GM18907 (cell line): ENCODE data around the gene RAD51B.

Experiments used
- ATAC-seq: cut with Tn5 transposase; IDR thresholded peaks from one replicate; pipeline ENCODE4 v1.9.1; 2021; ENCODE audit warnings: mild to moderate bottlenecking, moderate library complexity; ENCODE audit not compliant: unreplicated experiment

The RAD51B gene

GRCh38 chr14:68469208-68469713 lies 649.7 kb downstream of the RAD51B start:
- no peak for ATAC-seq

- no peak for ATAC-seq
Measured at GRCh38 chr14:68470361-68470760, 650.8 kb downstream of the RAD51B start.

GRCh38 chr14:68471029-68471963 lies 651.7 kb downstream of the RAD51B start:
- no peak for ATAC-seq

GRCh38 chr14:68471964-68472508 lies 652.5 kb downstream of the RAD51B start:
- no peak for ATAC-seq

DNA sequence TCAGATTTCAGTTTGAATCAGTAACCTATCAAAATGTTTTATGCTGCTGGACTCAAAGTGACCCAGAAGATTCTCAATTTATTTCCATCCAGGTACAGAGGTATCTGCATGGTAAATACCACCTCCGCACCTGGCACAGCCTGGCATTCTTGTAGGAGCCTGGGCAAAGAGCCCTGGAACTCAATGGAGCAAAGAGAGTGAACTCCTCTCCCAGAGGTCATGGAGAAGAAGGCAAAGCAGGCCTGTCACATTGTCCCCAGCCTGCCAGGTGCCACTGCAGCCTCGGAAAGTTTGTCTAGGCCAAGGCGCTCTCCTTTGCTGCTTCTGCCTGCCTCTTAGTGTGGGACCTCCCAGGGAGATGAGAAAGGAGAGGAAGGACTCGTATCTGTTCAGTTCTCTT lies 653.5 kb downstream of the RAD51B start:
- no peak for ATAC-seq

DNA sequence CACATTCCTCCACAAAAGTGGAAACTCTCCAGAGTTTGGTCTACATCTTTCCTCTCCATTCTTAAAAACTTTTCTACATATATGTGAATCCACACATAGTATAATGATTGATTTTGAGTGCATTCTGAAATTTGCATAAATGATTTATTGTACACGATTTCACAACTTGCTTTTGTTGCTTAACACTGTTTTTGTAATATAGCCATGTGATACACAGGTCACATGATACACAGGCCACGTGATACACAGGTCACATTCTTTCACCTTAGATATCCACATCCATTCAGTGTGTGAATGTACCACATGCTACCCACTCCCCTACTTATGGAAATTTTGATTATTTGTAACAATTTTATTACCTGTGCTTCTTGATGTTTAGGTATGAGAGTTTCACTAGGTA lies 654.2 kb downstream of the RAD51B start:
- no peak for ATAC-seq

DNA sequence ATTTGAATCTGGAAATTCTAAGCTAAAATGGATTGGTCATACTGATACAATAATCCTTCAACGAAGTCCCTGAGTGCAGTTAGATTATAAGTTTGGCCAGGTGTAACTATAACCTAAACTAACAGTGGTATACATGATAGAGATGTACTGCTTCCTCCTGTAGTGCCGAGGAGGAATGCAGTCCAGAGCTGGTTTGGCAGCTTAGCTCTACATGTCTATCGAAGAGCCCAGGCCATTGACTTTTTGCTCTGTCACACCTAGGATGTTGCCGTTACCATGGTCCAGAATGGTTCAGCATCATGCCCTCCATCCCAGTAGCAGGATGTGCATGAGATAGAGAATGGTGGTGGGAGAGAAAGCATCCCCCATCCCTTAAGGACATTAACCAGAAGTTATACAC lies 655.2 kb downstream of the RAD51B start:
- no peak for ATAC-seq

- ATAC-seq: no peak
Measured at GRCh38 chr14:68475802-68476201, 656.2 kb downstream of the RAD51B start.

DNA sequence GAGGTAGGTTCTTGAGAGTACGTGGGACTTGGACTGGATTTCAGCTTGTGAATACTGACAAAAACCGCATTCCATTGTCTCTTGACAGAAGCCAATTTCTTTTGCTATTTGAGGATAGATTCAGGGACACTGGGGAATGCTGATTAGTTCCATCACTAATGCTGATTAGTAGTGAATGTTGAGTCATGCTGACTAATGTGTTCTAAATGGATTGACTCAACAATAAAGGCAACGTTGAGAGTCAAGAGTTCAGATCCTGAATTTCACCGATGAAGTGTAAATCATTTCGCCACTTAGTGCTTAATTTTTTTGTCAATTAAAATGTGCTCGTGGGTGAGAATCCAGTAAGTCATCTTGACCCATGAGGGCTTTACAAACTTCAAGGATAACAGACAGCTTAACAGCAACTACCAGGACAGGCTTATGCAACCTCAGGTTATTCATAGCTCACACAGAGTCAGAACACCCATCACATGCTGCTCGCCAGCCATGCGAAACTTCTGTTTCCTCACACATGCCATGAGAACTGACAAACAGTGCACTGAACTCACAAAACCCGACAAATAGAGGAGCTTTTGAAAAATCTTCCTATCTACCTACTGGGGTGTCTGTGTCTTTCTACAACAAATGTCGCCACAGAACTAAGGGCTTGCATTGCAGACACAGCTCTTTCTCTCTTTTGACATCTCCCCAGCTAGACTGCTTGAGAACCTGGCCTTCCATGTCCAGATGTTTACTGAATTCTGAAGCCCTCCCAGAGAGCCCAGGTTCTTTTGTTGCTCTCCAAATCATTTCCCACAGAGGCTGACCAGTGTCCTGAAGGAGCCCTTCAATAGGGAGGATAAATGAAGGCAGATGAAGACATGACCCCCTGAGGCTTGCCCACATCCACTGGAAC lies 656.9 kb downstream of the RAD51B start:
- peak; percentile 81 for ATAC-seq

DNA sequence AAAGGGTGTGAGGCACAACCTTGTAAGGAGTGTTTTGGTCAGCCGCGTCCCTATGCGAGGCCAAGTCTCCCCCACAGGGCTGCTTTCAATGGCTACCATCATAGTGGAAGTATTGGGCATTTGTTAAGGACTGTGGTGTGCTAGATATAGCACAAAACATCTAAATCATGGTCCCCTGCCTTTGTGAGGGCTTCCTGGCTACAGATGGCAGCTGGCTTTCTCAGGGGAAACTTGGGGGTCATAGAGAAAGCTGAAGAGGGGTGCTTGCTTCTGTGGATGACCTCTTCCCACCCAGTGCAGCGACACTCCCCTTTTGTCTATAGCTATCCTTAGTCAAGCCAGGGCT lies 657.5 kb downstream of the RAD51B start:
- peak; percentile 5 for ATAC-seq

DNA sequence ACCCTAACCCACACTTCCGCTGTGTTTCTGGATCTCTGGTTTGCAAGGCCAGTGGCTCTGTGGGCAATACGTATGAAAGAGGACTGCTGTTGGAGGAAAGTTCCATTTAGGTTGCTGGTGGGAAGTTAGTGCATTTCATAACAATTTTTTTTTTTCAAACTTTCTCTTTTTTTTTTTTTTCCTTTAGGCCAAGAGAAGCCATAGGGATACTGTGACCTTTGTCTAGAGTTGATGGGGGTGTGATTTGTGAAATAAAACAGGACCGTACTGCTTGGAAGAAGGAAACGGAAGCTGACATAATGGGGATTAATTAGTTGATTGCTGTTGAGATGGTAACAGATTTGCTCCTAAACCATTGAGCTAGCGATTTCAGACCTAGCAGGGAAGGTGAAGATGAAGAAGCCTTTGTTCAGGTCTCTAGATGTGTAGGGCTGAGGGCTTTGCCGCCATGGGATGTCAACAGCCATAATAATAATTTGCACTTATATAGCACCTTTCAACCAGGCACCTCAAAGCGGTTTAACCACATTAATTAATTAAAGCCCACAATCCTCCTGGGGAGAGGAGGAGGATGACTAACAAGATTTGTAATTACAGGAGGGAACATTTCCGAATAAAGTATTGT lies 658.0 kb downstream of the RAD51B start:
- no peak for ATAC-seq

- ATAC-seq: no peak
Measured at GRCh38 chr14:68479247-68479646, 659.7 kb downstream of the RAD51B start.

GRCh38 chr14:68482018-68482417 lies 662.4 kb downstream of the RAD51B start:
- no peak for ATAC-seq

DNA sequence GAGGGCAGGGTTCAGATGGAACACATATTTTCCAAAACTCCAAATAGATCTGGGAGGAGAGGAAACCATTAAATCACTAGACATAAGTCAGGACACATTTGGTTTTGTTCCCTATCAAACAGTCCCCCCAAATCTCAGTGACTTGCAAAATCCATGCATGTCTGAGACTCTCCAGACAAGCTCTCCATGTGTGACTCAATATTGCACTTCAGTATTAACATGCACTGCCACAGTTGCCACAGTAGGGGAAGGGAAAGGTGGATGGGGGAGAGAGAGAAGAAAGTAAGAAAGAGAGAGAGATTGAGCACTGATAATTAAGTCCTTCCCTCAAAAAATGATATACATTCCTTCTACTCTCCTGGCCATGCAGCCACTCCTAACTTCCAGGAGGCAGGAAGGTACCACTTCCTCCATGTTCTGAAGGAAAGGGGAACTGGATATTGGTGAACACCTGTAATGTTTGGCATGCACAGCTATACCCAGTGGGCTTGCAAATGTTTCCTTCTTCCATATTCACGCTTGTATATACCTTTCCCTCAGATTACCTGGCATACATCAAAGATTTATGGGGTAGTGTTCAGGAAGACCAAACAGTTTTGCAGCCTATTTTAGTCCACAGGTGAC lies 663.3 kb downstream of the RAD51B start:
- no peak for ATAC-seq

DNA sequence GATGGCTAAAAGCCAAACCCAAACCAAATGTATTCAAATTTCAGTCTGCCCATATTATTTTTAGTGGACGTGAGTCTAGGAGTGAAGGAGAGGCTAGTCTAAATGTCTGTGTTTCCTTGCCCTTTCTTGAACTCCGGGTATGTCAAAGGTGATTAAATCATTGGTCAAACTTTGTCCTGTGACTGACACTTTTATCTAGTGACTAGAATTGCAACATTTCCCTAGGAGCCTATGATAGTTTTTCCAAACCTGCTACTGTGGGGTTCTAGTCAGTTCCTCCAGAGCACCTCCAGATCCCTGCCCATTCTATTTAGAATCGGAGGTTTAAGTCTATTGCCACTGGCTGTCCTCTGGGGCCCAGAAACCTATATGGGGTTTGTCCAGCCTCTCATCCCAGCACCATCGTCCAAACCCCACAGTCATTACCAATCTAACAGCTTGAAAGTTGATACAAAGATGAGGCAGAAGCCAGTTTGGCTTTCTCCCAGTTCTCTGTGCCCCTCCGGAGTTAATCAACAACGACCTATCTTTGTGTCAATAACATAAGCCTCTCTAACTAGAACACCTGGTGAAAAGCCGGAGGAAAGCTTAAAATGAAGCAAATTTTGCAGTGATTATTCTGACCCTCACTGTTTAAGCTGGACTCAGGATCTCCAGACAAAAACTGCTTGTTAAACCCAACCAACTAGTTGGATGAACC lies 666.6 kb downstream of the RAD51B start:
- ATAC-seq: no peak

DNA sequence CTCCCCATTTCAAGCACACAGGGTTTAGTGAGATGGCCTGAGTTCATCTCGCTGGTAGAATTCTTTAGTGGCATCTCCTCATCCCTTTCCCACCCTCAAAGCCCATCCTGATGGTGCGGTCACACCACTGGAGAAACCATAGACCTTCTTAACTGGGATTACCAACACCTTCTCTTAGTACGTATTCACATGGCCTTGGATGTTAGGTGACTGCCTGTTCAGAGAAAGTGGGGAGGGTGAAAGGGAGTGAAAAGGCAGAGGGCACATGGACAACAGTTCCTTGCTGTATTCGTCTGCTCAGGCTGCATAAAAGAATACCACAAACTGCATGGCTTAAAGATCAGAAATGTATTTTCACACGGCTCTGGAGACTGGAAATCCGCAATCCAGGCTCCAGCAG lies 667.2 kb downstream of the RAD51B start:
- no peak for ATAC-seq

DNA sequence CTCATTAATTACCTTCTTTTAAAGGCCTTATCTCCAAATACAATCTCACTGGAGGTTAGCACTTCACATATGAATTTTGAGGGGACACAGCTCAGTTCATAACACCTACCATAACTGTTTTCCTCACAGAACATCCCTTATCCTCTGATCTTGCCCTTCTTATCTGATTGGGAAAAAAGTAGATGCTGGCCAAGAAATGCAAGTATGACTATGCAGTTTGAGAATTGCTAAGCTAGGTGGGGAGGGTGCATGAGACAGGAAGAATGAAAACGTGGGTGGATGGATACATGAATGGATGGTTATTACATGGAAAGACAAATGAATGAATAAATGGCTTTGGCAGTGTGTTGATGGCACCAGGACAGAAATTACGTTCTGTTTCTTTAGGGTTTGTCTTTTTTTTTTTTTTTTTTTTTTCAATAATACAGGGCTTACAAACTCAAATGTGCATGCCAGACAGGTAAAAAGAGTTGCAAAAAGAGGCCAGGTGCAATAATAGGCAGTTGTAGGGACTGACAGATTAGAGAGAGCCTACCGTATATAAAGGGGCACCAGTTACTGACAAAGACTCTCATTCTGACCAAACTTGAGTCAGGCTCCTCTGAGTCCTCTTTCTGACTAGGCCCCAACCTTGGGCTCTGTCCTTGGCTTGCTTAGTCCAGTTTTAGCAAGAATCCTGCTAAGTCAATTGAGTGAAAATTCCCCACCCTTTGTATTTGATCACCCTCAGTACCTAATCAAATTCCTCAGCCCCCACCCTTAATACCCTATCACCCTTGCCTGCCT lies 668.4 kb downstream of the RAD51B start:
- ATAC-seq: no peak

DNA sequence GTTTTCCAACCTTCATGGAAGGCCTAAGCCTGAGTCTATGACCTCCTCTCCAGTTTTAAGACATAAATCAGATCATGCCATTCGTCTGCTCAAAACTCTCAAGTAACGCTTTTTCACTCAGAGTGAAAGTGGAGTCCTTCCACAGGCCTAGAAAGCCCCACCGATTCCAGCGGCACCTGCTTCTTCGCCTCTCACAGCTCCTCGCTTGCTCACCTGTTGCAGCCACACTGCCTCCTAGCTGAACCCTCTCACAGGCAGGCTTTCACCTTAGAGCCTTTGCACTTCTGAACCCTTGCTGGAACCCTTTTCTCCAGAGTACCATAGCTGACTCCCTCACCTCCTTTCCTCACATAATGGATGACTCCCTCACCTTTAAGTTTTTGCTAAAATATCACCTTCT lies 672.2 kb downstream of the RAD51B start:
- ATAC-seq: no peak
